ENCODE measurements around the gene BRSK2. TPM values are rescaled to one million over a fixed set of nuclear protein-coding genes. Genes with fewer than 3 reads are reported as not detected.

The BRSK2 gene
- total RNA-seq, 4 donors from 2014 or later: 0.72 to 1.6 (median 0.82) TPM; not detected in 1

DNA sequence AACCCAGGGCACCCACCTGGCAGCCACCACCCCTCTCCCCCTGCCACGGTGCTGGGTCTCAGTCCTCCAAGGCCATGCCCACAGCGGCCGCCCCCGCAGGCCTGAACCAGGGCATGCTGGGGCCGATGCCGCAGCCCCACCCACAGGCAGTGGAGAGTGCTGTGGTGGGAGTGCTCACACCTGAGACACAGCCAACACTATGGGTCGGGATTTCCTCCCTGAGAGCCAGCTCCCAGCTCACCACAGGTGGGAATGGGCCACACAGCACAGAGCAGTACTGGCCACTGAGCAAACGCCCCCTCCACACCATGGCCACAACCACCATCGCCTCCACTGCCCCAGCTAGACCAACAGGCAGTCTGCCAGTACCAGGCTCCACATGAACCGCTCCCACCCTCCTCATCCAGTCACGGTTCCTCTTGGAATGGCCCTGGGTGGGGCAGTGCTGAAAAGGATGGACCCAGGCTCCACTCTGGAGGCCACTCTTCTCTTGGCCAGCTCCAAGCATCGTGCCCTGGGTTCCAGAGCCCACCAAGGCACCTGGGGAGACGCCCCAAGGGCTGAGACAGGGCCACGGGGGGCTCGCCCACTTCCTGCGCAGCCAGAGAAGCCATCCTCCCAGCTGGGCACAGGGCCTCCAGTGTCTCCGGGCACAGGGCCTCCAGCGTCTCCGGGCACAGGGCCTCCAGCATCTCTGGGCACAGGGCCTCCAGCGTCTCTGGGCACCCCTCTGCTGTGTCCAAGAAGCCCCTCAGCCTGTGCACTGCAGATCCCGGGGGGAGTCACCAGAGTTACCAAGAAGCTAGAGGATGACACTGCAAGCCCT lies 82.7 kb downstream of the BRSK2 start:
- TF ChIP-seq, protein P1, sequence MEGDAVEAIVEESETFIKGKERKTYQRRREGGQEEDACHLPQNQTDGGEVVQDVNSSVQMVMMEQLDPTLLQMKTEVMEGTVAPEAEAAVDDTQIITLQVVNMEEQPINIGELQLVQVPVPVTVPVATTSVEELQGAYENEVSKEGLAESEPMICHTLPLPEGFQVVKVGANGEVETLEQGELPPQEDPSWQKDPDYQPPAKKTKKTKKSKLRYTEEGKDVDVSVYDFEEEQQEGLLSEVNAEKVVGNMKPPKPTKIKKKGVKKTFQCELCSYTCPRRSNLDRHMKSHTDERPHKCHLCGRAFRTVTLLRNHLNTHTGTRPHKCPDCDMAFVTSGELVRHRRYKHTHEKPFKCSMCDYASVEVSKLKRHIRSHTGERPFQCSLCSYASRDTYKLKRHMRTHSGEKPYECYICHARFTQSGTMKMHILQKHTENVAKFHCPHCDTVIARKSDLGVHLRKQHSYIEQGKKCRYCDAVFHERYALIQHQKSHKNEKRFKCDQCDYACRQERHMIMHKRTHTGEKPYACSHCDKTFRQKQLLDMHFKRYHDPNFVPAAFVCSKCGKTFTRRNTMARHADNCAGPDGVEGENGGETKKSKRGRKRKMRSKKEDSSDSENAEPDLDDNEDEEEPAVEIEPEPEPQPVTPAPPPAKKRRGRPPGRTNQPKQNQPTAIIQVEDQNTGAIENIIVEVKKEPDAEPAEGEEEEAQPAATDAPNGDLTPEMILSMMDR (IDR thresholded peaks at IDR 0.05): no peak
- no peak for ATAC-seq (ENCODE audit: low FRiP score)
- no peak for DNase-seq (ENCODE audit: low spot score)

DNA sequence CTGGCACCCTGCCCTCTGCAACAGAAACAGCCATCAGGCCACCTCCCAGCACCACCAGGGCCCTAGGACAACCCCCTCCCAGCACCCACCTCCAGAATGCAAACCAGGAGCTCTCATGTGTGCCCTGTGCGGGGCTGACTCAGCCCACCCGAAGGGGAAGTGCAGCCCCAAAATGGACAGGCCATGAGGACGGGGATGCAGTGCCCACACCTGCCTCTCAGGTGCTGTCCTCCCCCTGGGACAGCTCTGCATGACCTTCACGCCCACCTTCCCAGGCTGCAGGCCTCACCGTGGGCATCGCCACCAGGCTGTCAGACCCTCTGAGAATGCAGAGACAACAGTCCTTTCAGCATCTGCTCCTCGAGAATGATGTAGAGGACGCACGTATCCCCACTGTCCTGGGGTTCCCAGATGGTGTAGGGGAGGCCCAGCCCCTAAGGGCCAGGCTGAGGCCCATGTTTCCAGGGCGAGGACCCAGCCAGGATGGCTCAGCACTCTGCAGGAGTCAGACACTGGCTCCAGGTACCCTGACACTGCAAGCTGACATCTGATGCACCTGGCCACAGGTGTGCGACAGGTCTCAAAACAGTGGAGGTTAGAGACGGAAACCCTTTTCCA lies 83.4 kb downstream of the BRSK2 start:
- TF ChIP-seq, protein P1 (IDR thresholded peaks at IDR 0.05): no peak
- DNase-seq (ENCODE audit: low spot score) (no peak), ATAC-seq (ENCODE audit: low FRiP score) (no peak)

DNA sequence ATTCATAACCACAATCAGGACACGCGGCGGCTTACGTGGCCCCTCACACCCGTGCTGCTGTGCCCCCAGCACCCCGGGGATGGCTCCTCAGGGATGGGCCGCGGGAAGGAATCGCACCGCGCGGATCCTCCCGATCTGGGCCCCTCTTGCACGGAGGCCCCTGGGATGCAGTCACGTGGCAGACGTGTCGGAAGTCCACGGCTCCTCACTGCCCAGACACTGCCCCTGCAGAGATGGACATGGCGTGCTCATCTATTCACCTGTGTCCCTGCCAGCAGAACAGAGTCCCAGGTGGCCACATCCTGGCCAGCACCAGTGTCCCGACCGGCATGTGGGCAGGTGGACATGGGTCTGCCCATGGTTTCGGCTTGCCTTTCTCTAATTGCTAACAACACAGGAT lies 84.1 kb downstream of the BRSK2 start:
- DNase-seq (ENCODE audit: low spot score) (no peak), ATAC-seq (ENCODE audit: low FRiP score) (no peak)
- TF ChIP-seq, protein P1 (IDR thresholded peaks at IDR 0.05): no peak

DNA sequence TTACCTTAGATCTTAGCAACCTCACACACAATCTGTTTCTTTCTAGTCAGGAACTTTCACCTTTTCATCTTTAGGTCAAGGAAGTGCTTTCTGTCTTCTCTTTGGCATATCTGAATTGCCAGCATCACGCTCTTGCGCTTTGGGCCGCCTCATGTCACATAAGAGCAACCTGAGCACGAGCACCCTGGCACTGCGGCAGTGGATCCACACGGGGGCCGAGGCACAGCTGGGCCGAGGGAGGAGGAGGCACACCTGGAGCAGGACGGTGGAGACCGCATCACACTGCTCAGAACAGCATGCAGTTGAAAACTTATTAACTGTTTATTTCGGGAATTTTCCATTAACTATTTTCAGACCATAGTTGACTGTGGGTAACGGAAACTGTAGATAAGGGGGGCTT lies 86.1 kb downstream of the BRSK2 start:
- ATAC-seq (ENCODE audit: low FRiP score): no peak
- no peak for DNase-seq (ENCODE audit: low spot score)
- TF ChIP-seq, protein P1 (IDR thresholded peaks at IDR 0.05): no peak

DNA sequence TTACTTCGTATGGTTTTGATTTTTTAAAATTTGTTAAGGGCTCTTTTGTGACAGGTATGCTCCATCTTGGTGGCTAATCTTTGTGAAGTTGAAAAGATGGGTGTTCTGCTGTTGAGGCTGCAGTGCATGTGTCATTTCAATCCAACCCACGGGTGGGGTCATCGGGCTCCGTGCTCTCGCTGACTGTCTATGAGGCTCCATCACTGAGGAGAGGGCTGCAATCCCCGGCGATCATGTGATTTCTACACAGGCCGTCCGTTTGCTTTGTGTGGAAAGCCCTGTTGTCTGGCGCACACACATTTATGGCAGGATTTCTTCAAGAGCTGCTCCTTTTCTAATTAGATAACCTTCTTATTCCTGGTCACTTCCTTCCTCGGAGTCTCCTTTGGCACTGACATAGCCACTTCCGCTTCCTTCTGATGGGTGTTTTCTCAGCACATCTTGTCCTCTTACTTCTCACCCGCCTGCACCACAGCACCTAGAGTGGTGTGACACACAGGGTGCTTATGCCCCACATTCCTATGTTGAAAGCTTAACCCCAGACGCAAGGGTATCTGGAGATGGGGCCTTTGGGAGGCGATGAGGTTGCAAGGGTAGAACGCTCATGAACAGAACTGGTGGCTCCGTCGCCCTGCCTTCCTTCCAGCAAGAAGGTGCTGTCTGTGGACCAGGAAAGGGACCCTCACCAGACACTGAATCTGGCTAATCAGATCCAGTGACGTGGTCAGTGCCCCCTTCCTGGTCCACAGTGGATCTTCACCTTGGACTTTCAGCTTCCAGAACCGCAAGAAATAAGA lies 87.4 kb downstream of the BRSK2 start:
- ATAC-seq (ENCODE audit: low FRiP score): no peak
- no peak for DNase-seq (ENCODE audit: low spot score)
- TF ChIP-seq, protein P1 (IDR thresholded peaks at IDR 0.05): no peak

DNA sequence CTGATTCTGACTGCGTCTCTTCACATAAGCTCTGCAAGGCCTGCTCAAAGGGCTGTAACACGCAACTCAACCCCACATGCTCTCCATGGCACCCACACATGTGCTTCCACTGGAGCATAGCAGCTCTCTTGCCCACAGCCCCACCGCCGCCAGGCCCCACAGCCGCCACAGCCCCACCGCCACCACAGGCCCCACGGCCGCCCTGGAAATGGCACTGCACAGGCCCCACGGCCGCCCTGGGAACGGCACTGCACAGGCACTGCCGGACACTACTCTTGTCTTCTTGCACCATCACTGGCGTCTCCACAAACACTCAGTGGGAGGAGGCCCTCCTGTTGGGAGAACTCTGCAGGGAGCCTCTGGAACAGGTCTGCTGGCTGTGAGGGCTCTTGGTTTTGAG lies 88.3 kb downstream of the BRSK2 start:
- DNase-seq (ENCODE audit: low spot score) (no peak), ATAC-seq (ENCODE audit: low FRiP score) (no peak)
- TF ChIP-seq, protein P1 (IDR thresholded peaks at IDR 0.05): no peak
